HG02678 (cell line): ENCODE data around the gene ZNF500.
"Not testable (repeated sequence)": the region's sequence is repeated elsewhere in the genome, so short reads cannot be mapped to it uniquely, and the experiment has no call there.

ENCODE experiments used
- ATAC-seq: cut with Tn5 transposase; IDR thresholded peaks from one replicate; pipeline ENCODE4 v1.9.1; 2021; ENCODE audit warnings: mild to moderate bottlenecking, moderate library complexity; ENCODE audit not compliant: unreplicated experiment

ZNF500 gene

DNA sequence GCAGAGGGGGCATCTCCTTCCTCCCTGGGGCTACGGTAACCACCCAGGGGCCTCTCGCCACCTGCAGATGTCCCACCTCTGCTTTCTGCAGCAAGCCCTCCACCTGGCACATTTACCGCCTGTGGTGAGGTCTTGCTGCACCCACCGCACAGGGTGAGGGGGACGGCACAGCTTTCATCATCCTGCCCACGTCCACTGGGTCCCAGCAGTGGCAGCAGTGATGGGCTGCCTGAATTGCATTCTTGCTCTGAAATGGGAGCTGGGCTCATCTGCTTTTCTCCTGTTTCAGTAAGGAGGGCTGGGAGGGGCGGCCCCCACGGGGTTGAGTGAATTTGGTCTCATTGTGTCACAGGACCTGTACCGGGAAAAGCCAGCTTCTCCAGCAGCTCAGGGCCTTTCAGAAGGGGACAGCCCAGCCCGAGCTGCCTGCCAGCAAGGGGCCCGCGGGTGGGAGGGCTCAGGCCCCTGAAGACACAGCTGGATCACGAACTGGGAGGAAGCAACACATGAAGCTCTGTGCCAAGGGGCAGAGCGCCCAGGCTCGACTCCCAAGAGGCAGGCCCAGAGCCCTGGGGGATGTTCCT lies 19.9 kb downstream of the ZNF500 start:
- no peak for ATAC-seq

DNA sequence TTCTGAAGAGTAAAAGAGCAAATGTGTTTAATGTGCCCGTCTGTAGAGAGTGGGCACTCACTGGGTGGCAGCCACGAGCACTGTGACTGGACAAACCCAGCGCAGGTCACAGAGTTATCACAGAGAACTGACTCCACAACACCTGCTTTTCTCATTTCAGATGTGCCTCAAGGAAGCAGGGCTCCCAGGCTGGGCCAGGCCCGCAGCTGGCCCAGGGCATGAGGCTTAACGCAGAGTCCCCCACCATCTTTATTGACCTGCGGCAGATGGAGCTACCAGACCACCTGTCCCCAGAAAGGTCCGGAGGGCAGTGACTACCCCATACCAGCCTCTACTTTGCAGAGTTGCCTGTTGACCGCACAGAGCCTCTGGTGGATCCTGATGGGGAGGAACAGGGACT lies 20.7 kb downstream of the ZNF500 start:
- ATAC-seq, result no peak

GRCh38 chr16:4745274-4745569 lies 21.7 kb downstream of the ZNF500 start:
- no peak for ATAC-seq

DNA sequence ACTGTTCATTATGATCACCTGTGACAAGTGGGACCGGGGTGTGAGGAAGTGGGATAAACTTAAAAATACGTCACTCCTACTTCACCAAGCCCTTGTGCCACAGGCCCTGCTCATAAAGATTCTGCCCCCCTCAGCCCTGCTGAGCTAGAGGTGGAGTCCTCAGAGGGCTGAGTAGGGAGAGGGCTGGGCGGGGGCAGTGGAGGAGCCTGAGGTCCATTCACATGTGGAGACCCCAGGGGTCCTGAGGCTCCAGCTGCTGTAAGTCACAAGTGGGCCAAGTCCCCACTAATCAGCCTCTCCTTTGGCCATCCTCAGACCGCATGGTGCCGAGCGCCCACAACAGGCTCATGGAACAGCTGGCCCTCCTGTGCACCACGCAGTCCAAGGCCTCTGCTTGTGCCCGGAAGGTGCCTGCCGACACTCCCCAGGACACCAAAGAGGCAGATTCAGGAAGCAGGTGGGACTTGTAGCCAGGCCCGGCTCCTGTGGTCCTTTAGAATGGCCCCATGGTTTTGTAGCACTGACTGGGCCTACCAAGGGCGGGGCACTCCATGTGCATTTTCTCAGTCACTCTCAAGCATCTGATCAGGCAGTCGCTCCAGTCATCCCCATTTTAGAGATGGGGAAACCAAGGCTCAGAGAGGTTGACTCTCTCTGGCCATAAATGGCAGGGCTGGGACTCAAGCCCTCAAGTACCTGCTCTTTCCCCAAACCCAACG lies 22.2 kb downstream of the ZNF500 start:
- ATAC-seq, result no peak

DNA sequence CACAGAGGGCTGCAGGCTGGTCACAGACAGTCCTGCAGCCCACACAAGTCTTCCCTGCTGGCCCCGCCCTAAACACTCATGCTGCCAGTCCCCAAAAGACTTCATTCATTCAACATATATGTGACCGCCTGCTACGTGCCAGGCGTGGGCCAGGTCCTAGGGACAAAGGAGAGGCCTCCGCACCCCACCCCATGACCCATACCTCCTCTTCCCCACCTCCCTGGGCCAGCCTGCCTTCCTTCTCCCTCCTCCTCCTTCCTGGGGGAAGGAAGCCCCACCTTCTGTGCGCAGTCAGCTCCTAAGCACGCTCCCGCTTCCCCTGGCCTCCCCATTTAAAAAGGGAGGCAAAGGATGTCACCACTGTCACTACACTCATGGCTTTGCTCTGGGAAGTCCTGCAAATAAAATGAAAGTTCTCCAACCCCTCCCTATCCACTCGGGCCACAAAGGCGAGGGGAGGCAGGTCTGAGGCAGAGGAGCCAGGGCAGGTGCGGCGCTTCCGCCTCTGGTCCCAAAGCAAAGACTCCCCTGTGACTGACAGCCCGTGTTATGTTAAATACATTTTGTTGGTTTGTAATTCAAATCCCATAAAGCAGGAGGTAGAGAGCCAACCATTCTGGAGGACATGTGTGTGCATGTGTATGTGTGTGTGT lies 23.6 kb downstream of the ZNF500 start:
- ATAC-seq, result no peak

GRCh38 chr16:4738370-4738769 lies 28.6 kb downstream of the ZNF500 start:
- not testable (repeated sequence) for ATAC-seq

- no peak for ATAC-seq
Observed at GRCh38 chr16:4737545-4737944, 29.4 kb downstream of the ZNF500 start.

- ATAC-seq, result no peak
Observed at GRCh38 chr16:4736546-4736945, 30.4 kb downstream of the ZNF500 start.

DNA sequence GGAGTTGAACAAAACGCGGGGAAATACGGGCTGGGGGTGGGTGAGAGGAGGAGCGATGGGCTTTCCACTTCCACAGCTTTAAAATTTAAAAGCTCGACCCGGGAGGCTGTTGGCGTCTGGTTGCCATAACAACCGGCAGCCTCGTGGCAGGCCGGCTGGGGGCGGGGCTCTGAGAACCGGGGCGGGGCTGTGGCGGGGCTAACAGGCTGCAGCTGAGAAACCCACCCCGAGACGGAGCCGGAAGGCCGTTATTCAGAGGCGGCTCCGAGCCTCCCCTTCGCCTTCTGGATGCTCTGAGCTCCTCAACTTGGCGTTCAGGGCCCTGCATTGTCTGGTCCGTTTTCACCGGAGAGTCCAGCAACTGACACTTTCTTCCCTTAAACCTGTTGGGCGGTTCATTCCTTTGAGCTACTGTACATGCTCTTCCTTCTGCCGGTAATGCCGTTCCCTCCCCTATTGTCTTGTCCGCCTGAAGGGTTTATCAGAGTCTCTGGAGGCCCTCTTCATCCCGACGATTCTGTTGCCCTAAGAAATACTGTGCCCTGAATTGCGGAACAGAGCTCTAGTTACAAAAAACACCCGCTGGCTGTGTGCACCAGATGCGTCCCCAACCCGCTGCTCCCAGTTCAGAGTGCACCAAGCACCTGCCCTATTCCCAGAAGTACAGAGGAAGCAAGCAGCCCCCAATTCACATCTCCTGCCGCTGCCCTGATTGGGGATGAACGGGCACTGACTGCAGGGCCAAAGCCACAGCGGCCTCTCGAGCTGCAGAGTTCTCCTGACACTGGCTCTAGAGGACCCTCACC lies 32.0 kb downstream of the ZNF500 start:
- peak; percentile 64 for ATAC-seq

- ATAC-seq, result peak; percentile 78
Observed at GRCh38 chr16:4734063-4734729, 32.8 kb downstream of the ZNF500 start, which contains the start of the genes ANKS3 and DNAAF8. Gene ANKS3 (minus strand): TSS chr16:4734271. CDS start chr16:4730149, 4,122 bp downstream. Gene DNAAF8 (plus strand): TSS chr16:4734537. CDS start chr16:4736515, 1,978 bp downstream.

DNA sequence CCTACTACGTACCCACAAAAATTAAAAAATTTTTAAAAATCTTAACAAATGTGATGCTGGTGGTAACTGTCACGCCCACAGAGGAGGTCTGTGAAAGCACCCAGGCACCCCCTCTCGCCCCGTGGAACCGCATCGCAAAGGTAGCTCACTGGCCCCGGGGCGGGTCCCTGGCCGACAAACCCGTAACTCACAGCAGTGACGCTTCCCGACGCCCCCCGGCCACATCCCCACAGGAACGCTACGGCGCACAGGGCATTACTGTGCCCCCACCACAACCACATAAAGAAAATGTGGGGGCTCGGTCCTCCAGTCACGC lies 33.3 kb downstream of the ZNF500 start:
- no peak for ATAC-seq

- ATAC-seq, result no peak
Observed at GRCh38 chr16:4733211-4733742, 33.7 kb downstream of the ZNF500 start.

DNA sequence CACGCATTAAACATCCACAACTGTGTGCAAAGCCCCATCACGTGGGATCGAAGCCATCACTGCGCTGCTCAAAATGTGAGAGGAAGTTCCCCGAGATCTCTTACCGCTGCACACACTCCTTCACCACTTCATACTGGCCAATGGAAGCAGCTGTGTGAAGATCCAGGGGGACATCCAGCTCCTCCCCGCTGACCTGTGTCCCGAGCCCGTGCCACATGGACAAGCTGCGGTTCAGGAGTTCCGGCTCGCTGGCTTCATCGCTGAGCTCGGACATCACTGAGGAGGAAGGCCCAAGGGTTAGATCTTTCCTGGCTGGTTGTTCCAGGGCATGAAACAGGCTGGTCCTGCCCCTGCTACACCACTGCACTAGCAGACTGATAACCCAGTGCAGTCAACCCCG lies 37.1 kb downstream of the ZNF500 start:
- no peak for ATAC-seq

DNA sequence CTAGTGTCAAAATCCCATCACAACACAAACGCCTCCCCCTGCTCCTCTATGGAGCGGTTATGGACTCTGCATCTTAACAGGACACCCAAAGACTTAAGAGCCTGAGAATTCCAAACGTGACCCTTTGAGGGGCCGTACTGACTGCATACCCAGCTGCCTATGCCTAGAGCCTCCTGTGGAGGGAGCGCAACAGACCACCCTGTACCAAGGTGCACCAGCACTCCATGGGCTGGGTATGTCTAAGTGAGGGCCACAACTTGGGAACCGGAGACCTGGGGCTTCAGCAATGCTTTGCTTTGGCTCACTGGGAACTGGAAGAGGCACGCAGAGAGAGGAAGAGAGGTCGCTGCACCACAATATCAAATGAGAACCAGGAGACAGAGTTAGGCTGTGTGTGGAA lies 38.3 kb downstream of the ZNF500 start:
- ATAC-seq, result no peak

- no peak for ATAC-seq
Observed at GRCh38 chr16:4726616-4727015, 40.3 kb downstream of the ZNF500 start.

DNA sequence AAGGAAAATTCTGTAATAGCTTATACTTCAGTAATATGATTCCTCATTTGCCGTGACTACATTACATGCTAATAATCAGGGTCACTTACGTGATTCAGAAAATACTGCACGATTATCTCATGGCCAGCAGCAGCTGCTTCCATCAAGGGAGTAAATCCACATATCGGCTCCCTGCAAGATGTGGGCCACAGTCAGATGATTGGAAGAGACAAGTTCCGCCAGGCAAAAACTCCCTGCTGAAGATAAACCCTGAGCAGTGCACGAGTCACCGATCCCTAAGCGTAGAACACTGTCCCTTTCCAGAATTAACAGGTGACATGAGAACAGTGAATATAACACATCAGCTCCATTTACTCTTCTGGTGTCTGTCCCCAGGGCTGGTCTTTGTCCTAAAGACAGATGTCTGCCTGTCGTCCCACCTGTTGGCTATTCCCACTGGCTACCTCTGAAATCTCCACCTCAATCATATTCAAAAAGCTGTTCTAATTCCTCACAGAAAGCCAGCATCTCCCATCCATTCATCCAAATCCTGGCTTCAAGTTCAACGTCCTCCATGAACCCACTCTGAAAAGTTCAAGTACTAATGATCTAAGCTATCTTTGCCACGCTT lies 42.2 kb downstream of the ZNF500 start:
- no peak for ATAC-seq

DNA sequence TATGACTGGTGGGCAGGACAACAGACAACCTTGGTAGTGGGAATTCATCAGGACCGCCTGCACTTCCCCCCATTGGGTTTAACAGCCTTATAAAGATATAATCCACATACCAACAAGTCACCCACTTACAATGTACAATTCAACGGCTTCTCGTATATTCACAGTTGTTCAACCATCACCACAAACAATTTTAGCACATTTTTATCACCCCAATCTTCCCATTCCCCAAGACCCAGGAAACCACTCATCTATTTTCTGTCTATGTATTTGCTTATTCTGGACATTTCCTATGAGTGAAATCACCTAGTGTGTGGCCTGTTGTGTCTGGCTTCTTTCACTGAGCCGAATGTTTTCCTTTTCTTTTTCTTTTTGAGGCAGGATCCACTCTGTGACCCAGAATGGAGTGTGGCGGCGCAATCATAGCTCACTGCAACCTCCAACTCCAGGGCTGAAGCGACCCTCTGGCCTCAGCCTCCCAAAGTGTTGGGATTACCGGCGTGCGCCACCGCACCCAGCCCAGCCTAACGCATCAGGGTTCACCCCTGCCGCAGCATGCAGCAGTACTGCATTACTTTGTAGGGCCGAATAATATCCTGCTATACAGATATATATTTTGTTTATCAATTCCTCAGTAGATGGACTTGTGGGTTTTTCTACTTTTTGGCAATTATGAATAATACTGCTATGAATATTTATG lies 43.7 kb downstream of the ZNF500 start:
- ATAC-seq, result no peak

- no peak for ATAC-seq
Observed at GRCh38 chr16:4718466-4718865, 48.5 kb downstream of the ZNF500 start.

- no peak for ATAC-seq
Observed at GRCh38 chr16:4714996-4715395, 52.0 kb downstream of the ZNF500 start.
